Fibroblast of gingiva (primary cell): Measurements from ENCODE around the gene ZNF91.
"Not testable (repeated sequence)": the region's sequence is repeated elsewhere in the genome, so short reads cannot be mapped to it uniquely, and the experiment has no call there.

Source experiments
- DNase-seq: peaks from one replicate; pipeline ENCODE4 v3.0.0-alpha.2; 2011; ENCODE audit warnings: low read depth

ZNF91 gene

DNA sequence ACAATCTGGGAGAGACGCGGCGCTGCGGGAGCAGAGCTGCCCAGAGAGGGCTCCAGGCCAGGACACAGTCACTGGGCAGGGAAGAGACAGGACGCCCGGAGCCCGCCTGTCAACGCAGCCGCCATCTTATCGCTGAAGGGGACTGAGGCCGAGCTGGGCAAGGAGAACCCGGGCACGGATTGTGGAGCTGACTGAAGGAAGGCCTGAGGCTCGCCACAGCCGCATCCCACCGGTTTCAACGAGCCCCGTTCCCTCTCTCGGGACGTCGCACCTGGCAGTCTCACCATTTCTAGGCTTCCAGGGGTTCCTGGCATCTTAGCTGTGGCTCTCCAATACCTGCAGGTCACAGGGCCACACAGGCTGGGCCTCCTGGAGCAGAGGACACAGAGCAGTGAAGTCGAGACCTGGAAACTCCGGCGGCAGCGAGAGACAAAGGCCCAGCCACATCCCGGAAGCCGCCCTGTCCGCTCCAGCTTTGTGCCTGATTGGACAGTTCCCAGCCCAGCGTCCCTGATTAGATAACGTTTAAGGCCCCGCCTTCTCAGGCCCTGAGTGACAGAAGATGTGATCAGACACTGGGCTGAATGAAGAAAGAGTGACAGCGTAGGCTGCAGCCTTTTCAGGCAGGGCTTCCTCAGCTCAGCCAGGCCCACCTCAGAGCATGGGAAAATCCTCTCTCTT, at the start of gene ZNF91:
Gene ZNF91, minus strand, starts transcription at position 431 of the 681 bp plus-strand sequence. Its CDS starts 117 bp downstream, at position 314.
- DNase-seq = peak; percentile 96

- no peak for DNase-seq
Observed at GRCh38 chr19:23440791-23441190, 45.5 kb upstream of the ZNF91 start.

DNA sequence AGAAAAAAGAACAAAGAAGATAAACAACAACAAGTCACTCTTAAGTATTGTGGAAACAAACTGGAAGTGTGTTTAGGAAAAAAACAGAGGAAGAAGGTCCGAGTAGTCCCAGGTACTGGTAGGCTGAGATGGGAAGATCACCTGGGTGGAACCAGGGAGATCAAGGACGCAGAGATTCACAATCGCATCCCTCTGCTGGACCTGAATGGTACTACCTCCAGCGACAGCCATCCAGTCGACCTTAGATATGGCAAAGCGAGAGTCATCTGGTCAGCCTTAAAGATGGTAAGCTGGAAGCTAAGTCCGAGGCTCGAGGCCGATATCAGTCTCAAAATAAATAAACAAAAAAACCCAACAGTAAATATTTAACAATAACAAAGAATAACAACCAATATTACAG, 44.9 kb upstream of the ZNF91 start:
- no peak for DNase-seq

GRCh38 chr19:23439623-23440022, 44.4 kb upstream of the ZNF91 start:
- no peak for DNase-seq

GRCh38 chr19:23437901-23438300, 42.6 kb upstream of the ZNF91 start:
- DNase-seq = no peak

GRCh38 chr19:23436944-23437343, 41.7 kb upstream of the ZNF91 start:
- DNase-seq = no peak

DNA sequence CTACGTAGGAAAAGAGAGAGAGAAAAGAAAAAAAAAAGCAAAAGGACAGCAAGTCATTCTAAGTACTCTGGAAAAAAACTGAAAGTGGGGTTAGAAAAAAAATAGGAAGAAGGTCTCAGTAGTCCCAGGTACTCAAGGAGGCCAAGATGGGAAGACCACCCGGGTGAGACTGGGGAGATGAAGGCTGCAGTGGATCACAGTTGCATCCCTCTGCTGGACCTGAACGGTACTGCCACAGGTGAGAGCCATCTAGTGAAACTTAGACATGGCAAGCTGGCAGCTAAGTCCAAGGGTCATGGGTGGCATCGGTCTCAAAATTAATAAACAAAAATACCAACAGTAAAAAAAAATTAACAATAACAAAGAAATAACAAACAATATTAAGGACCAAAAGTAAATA, 41.0 kb upstream of the ZNF91 start:
- DNase-seq = no peak

- no peak for DNase-seq
Observed at GRCh38 chr19:23420824-23421223, 25.6 kb upstream of the ZNF91 start.

DNA sequence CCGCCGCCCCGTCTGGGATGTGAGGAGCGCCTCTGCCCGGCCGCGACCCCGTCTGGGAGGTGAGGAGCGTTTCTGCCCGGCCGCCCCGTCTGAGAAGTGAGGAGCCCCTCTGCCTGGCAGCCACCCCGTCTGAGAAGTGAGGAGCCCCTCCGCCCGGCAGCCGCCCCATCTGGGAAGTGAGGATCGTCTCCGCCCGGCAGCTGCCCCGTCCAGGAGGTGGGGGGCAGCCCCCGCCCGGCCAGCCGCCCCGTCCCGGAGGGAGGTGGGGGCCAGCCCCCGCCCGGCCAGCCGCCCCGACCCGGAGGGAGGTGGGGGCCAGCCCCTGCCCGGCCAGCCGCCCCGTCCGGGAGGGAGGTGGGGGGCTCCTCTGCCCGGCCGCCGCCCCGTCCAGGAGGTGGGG, 24.0 kb upstream of the ZNF91 start:
- not testable (repeated sequence) for DNase-seq

DNA sequence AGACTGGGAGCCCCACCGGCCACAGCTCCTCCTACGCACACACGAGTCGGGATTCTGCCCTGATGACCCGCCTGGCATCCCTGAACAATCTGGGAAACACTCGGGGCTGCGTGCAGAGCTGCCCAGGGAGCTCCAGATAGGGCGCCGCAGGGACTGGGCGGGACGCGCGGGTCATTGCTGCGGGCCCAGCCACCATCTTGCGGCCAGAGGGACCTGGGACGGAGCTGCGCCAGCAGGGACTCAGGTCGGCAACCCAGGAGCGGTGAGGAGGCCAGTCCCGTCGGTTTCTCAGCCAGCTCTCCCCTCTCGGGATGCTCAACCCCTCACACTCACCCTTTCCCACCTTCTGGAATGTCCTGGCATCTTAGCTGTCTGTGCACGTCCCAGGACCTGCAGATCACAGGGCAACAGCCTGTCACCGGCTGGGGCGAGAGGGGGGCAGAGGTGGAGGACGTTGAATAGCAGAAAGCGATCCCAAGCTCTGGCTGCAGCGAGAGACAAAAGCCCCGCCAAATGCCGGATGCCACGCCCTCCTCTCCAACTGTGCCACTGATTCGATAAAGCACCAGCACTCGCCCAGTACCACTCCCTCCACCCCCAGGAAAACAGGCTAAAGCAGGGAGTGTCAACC, 20.4 kb upstream of the ZNF91 start:
- DNase-seq = no peak

- no peak for DNase-seq
Observed at GRCh38 chr19:23415034-23415433, 19.8 kb upstream of the ZNF91 start.

DNA sequence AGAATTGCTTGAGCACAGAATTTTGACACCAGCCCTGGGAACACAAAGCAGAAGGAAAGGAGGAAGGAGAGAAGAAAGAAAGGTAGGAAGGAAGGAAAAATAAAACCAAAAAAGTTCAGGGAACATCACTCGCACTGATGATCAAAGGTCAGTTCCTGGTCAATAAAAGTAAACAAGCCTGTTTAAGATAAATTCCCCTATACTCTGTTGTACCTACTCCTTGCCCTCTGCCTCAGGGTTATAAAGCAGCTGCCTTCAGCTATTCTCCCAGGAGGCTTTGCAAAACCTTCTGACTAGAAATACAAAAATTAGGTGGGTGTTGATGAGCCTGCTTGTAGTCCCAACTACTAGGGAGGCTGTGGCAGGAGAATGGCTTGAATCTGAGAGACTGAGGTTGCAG, 14.9 kb upstream of the ZNF91 start:
- no peak for DNase-seq

DNA sequence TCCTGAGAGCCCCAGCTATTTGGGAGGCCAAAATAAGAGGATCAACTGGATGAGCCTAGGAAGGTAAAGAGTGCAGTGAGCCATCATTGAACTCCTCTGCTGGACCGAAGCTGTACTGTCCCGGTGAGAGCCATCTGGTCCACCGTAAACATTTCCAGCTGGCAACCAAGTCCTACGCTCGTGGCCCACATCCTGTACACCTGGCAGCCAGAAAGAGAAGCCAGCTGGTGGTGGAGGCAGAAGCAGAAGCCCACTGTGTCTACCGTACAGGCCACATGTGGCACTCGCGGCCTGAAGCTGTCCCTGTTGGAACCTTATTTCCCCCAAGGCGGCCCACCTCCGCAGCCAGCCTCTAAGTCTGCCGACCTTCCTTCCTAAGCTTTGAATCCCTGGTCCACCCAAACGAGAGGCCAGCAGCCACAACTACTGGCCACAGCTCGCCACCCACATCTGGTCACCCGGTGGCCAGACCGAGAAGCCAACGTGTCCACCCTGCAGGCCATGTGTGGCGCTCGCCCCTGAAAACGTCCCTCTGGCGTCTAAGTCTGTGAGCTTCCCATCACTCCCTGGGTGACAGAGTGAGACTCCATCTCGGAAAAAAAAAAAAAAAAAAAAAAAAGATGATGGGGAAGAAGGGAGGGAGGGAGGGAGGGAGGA, 14.2 kb upstream of the ZNF91 start:
- no peak for DNase-seq

GRCh38 chr19:23407616-23408133, 12.4 kb upstream of the ZNF91 start:
- DNase-seq = no peak

DNA sequence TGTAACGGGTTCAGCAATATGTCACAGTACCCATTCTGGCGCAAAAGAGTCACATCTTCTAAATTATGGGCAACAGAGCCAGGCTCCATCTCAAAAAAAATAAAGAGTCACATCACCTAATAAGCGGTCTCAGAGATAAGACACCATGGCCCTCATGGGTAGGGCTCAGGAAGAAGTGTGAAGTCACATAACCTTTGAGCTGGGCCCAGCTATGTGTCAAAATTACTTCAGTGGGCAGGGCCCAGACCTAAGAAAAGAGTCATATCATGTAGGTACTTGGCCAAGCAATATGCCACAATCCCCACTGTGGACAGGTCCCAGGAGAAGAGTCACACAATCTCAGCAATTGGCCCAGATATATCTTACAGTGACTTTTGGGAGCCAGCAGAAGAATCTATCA, 11.4 kb upstream of the ZNF91 start:
- DNase-seq = no peak

DNA sequence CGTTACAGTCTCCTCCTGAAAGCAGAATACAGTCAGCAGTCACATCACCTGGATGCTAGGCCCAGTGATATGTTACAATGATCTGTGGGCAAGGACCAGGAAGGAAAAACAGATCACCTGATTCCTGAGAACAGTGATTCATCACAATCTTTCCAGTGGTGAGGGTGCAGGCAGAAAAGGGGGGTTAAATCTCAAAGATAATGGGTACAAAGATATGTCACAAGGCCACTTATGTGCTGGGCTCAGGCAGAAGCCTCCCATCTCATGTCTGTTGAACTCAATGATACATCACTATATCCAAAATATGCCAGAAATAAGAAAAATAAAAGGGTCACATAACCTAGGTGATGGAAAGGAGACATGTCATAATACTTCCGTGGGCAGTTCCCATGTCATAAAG, 10.8 kb upstream of the ZNF91 start:
- DNase-seq = no peak

DNA sequence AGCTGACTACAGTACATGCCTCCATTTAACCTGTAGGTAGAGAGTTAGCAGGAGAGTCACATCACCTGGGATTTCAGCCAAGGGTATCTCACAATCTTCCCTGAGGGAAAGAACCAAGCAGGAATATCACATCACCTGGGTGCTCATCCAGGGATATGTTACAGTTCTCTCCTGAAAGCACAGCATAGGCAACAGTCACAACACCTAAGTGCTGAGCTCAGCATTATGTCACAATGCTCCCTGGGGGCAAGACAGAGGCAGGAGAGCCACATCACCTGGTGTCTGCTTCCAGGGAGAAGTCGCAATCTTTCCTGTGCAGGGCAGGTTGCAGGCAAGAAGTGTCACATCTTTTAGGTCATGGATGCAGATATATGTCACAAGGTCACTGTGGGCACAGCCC, 9.4 kb upstream of the ZNF91 start:
- DNase-seq = no peak

DNA sequence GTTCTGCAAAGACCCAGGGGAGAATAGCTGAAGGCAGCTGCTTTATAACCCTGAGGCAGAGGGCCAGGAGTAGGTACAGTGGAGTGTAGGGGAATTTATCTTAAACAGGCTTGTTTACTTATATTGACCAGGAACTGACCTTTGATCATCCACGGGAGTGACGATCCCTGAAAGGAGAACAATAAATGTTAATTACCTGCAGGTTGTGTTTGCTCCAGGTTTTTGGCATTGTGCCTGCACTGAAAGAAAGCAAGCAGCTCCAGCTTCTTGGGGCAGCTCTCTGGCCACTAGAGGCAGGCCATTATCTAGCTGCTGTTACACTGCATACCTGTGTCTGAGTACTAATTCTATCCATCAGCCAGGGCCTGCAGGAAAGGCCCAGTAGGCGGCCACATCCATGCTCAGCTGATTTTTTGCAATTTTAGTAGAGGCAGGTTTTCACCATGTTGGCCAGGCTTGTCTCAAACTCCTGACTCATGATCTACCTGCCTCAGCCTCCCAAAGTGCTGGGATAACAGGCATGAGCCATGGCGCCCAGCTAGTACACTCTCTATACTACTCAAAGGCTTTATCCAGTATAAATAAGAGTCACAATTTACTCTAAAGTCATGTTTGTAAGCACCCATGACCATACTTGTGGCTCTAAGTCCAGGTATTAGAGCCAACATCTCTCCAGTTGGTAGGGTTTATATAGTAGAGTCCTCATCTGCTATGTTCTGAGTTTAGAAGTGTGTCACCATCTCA, 8.5 kb upstream of the ZNF91 start:
- DNase-seq = no peak

DNA sequence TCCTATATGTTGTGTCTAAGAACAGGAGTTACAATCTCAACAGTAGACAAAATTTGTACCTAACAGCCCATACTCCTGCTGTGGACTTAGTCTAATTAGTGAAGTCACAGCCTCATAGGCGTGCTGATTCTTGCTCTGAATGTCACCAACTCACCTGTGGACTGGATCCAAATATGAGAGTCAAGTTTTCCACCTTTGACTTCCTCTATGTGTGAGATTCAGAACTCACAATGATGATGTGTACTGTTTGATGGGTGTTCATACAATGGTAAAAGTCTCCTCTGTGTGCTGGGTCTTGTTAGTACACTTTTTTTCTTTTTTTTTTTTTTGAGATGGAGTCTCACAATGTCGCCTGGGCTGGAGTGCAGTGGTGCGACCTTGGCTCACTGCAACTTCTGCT, 7.8 kb upstream of the ZNF91 start:
- no peak for DNase-seq

- no peak for DNase-seq
Observed at GRCh38 chr19:23402388-23402787, 7.1 kb upstream of the ZNF91 start.

GRCh38 chr19:23401086-23401610, 5.9 kb upstream of the ZNF91 start:
- no peak for DNase-seq

- DNase-seq = no peak
Observed at GRCh38 chr19:23399443-23399842, 4.2 kb upstream of the ZNF91 start.
